H7 (cell line): Measurements from ENCODE around the gene CGB5. TPM values are rescaled to one million over a fixed set of nuclear protein-coding genes. Genes with fewer than 3 reads are reported as not detected.
"Not testable (repeated sequence)": the region's sequence is repeated elsewhere in the genome, so short reads cannot be mapped to it uniquely, and the experiment has no call there.

ENCODE experiments used
- DNase-seq: peaks from one replicate; pipeline ENCODE4 v3.0.0; 2012
- H3K27me3 ChIP-seq: 2 replicates; pipeline ENCODE4 v1.6.0; 2011; ENCODE audit warnings: mild to moderate bottlenecking, low read length; ENCODE audit not compliant: control insufficient read depth, insufficient read depth
- H3K36me3 ChIP-seq: replicated peaks from 2 replicates; pipeline ENCODE4 v1.5.1; 2011; ENCODE audit warnings: low read length; ENCODE audit not compliant: control insufficient read depth, insufficient read depth
- H3K4me3 ChIP-seq: 2 replicates; pipeline ENCODE4 v1.5.1; 2011; ENCODE audit warnings: low read depth, mild to moderate bottlenecking, control low read depth, low read length, moderate library complexity; ENCODE audit not compliant: insufficient read depth
- total RNA-seq: library from RNA; depleted of rRNA; stranded (reverse); fragments of >200 nt; shearing (Covaris generic); gene quantifications from 2 replicates; pipeline ENCODE4 v1.2.3, GENCODE V29; 2014; rRNA removed

The CGB5 gene
- not detected in 2 replicates for total RNA-seq

- H3K4me3 ChIP-seq, H3K36me3 ChIP-seq, H3K27me3 ChIP-seq, DNase-seq: not testable (repeated sequence)
These were observed at the start of gene CGB5 for GRCh38 chr19:49043548-49043947. Gene CGB5 (plus strand): TSS chr19:49043848. CDS start chr19:49044210, 362 bp downstream.

GRCh38 chr19:48994035-48994386 is 49.6 kb upstream of the CGB5 start:
- peaks cover 4% of the 10 kb centered on the region for H3K36me3 ChIP-seq
- no peak for DNase-seq
- H3K4me3 ChIP-seq = peak overlapping the region; percentile 79
- H3K27me3 ChIP-seq = no peaks in the 10 kb centered on the region

DNA sequence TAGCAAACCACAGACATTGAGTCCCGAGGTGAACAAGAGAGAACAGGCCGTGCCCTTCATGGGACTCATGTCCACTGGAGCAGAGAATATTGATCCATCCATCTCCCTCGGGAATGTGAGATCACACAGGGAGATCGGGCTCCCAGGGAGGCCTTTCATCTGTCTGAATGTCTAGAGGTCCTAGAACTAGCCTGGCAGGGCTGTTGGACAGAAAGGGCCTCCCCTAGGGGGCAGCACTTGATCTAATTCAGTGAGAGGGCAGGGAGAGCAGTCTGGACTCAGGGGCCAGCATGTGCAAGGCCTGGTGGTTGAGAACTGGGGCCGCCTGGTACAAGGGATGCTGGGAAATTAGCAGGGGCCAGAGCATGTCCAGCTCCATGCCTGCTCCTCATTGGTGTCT is 45.7 kb upstream of the CGB5 start:
- H3K36me3 ChIP-seq = peaks cover 8% of the 10 kb centered on the region
- DNase-seq = peak; percentile 76
- H3K4me3 ChIP-seq = no peak overlapping the region
- H3K27me3 ChIP-seq = no peaks in the 10 kb centered on the region

- Histone ChIP-seq H3K4me3 (no peak overlapping the region), H3K36me3 (peaks cover 19% of the 10 kb centered on the region), H3K27me3 (no peaks in the 10 kb centered on the region)
- peak; percentile 86 for DNase-seq
These were observed 43.9 kb upstream of the CGB5 start for GRCh38 chr19:48999481-49000325.

GRCh38 chr19:49004133-49004532 is 39.5 kb upstream of the CGB5 start:
- no peak overlapping the region for H3K4me3 ChIP-seq
- H3K27me3 ChIP-seq = no peaks in the 10 kb centered on the region
- peaks cover 37% of the 10 kb centered on the region for H3K36me3 ChIP-seq
- DNase-seq = no peak

- DNase-seq = no peak
- no peaks in the 10 kb centered on the region for H3K27me3 ChIP-seq
- H3K36me3 ChIP-seq = peaks cover 40% of the 10 kb centered on the region
- H3K4me3 ChIP-seq = no peak overlapping the region
These were observed 38.6 kb upstream of the CGB5 start for GRCh38 chr19:49004964-49005614.

DNA sequence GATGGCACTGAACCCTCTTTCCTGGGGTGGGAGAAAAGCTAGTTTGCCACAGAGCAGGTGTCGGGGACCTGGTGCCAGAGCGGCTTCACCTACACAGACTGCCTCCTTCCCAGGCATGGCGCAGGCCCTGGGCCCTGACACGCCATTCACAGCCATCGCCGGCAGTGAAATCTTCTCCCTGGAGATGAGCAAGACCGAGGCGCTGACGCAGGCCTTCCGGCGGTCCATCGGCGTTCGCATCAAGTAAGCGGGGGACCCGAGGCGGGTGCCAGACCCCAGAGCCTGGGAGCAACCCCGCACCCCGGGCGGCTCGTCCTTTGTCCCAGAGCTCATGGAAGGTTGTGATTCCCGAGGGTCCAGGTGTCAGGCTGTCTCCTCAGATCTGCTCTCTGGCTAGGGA is 36.7 kb upstream of the CGB5 start:
- Histone ChIP-seq H3K4me3 (no peak overlapping the region), H3K36me3 (peaks cover 47% of the 10 kb centered on the region), H3K27me3 (no peaks in the 10 kb centered on the region)
- DNase-seq = no peak

GRCh38 chr19:49009828-49010227 is 33.8 kb upstream of the CGB5 start:
- DNase-seq = peak; percentile 62
- no peaks in the 10 kb centered on the region for H3K27me3 ChIP-seq
- no peak overlapping the region for H3K4me3 ChIP-seq

GRCh38 chr19:49010453-49010852 is 33.2 kb upstream of the CGB5 start:
- DNase-seq = no peak
- H3K27me3 ChIP-seq = no peaks in the 10 kb centered on the region
- H3K36me3 ChIP-seq = peaks cover 39% of the 10 kb centered on the region
- no peak overlapping the region for H3K4me3 ChIP-seq

More at GRCh38 chr19:49009828-49010227, 33.8 kb upstream of the CGB5 start:
- peaks cover 41% of the 10 kb centered on the region for H3K36me3 ChIP-seq

DNA sequence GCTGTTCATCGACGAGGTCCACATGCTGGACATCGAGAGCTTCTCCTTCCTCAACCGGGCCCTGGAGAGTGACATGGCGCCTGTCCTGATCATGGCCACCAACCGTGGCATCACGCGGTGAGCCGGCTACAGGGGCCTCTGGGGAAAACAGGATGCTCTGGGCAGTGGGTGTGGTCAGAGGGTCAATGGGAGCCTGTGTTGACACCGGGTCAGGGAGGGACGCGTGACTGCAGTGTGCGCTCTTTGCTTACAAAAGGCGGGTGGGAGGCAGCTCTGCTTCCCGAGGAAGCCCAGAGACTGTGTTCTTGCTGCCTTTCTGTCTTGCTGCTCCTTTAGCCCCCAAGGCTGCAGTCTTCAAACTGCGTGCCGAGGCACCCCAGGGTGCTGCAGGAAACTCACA is 32.5 kb upstream of the CGB5 start:
- no peak overlapping the region for H3K4me3 ChIP-seq
- peak; percentile 36 for DNase-seq
- no peaks in the 10 kb centered on the region for H3K27me3 ChIP-seq
- H3K36me3 ChIP-seq = peaks cover 39% of the 10 kb centered on the region

- no peak overlapping the region for H3K4me3 ChIP-seq
- no peak for DNase-seq
- H3K36me3 ChIP-seq = peaks cover 30% of the 10 kb centered on the region
- peaks cover 18% of the 10 kb centered on the region for H3K27me3 ChIP-seq
These were observed 29.4 kb upstream of the CGB5 start for GRCh38 chr19:49014123-49014869.

DNA sequence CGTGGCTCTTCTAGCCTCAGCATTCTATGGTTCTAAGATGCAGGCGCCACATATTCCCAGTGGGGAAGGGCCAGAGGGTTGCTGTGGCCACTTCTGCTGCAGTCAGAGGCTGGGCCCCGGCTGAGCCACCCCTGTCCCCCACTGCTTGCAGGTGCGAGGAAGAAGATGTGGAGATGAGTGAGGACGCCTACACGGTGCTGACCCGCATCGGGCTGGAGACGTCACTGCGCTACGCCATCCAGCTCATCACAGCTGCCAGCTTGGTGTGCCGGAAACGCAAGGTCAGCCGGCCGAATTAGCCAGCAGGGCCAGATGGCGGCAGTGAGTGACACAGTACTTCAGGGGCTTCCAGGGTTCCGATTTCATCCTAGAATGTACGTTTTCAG is 28.8 kb upstream of the CGB5 start:
- peaks cover 18% of the 10 kb centered on the region for H3K27me3 ChIP-seq
- DNase-seq = no peak
- no peak overlapping the region for H3K4me3 ChIP-seq
- H3K36me3 ChIP-seq = peaks cover 27% of the 10 kb centered on the region

DNA sequence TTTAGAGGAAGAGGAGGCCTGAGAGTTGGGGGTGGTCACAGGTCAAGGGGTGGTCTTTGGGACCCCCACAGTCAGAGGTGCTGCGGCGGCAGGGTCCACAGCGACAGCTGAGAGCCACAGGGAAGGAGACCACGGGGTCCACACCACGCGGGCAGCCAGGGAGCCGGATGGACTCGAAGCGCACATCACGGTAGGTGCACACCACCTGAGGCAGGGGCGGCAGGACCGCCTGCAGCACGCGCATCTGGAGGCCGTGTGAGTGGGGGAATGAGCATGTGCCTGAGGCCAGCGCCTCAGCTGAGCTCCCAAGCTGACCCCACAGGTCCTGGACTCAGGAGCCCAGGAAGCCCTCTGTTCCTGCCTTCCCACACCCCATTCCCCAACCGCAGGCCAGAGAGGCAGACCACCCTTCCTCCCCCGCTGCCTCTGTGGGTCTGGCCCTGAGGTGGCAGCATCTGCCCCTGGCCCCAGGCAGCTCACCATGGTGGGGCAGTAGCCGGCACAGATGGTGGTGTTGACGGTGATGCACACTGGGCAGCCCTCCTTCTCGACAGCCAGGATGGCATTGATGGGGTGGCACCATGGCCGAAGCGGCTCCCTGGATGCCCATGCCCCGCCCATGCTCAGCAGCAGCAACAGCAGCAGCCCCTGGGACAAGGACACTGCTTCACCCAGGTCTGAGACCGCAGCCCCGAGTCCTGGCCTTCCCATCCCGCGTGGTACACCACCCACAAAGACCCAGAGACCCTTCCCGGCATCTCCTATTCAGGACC is 27.4 kb upstream of the CGB5 start:
- peaks cover 21% of the 10 kb centered on the region for H3K36me3 ChIP-seq
- peak; percentile 39 for DNase-seq
- no peak overlapping the region for H3K4me3 ChIP-seq
- H3K27me3 ChIP-seq = peaks cover 26% of the 10 kb centered on the region

DNA sequence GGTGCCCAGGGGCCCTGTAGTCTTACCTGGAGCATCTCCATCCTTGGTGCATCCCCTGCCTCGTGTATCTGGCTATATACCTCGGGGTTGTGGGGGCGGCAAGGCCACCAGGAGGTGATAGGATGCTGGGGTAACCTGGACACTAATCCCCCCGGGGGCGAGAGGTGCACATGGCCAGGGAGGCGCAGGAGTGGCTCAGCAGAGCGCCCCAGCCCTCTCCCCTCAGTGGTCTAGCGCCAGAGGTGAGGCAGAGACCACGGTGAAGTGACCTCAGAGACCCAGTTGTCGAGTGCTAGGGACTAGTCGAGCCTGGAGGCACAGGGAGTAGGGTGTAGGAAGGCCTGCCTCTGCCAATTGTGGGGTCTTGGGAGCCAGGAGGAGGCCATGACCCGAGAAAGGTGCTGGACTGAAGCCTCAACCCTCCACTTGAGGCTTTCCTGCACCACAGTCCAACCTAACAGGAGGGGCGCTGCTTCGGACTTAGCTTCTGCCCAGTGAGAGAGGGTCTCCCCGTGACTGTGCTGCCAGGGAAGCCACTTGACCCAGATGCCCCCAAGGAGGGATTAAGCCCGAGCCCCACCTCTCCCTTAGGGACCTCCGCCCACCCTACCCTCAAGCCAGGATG is 26.5 kb upstream of the CGB5 start, which contains the start of gene LHB:
Gene LHB (minus strand): TSS at position 51 of the 625 bp plus-strand sequence. CDS start 10 bp downstream, at position 41.
- H3K36me3 ChIP-seq = peaks cover 17% of the 10 kb centered on the region
- H3K27me3 ChIP-seq = peaks cover 30% of the 10 kb centered on the region
- peak; percentile 56 for DNase-seq
- H3K4me3 ChIP-seq = peak within 1 kb of the TSS; percentile 45
